HL-60/S4 treated with retinoic acid at 250 ng/mL for 4 days and 3 days (cell line): ENCODE results near the gene GFOD2.

ENCODE experiments used
- in situ Hi-C: fragments of 300-500 bp; cut with MboI; formaldehyde crosslinking; loops from 2 replicates; pipeline ENCODE4 v1.7.0; 2022; ENCODE audit warnings: low sequenced_read_pairs

GFOD2 gene

GRCh38 chr16:67733734-67734470 lies 14.8 kb upstream of the GFOD2 start:
- in situ Hi-C loops = no loop called here

- in situ Hi-C loops = no loop called here
Measured at GRCh38 chr16:67731753-67732095, 12.6 kb upstream of the GFOD2 start.

GRCh38 chr16:67731071-67731752 lies 12.1 kb upstream of the GFOD2 start:
- in situ Hi-C loops = no loop called here

GRCh38 chr16:67730326-67730725 lies 11.2 kb upstream of the GFOD2 start:
- in situ Hi-C loops = no loop called here

GRCh38 chr16:67729636-67730248 lies 10.6 kb upstream of the GFOD2 start:
- in situ Hi-C loops = no loop called here

- in situ Hi-C loops = no loop called here
Measured at GRCh38 chr16:67727521-67728485, 8.7 kb upstream of the GFOD2 start.

GRCh38 chr16:67726106-67727034 lies 7.3 kb upstream of the GFOD2 start:
- in situ Hi-C loops = no loop called here

- in situ Hi-C loops = no loop called here
Measured at GRCh38 chr16:67723911-67724305, 4.8 kb upstream of the GFOD2 start.

- in situ Hi-C loops = no loop called here
Measured at GRCh38 chr16:67723151-67723910, 4.2 kb upstream of the GFOD2 start.

- in situ Hi-C loops = no loop called here
Measured at GRCh38 chr16:67720236-67720635, 1.1 kb upstream of the GFOD2 start.

- in situ Hi-C loops = no loop called here
Measured at GRCh38 chr16:67719778-67720144, 645 bp upstream of the GFOD2 start.

GRCh38 chr16:67718668-67719047 lies 458 bp downstream of the GFOD2 start:
- in situ Hi-C loops = no loop called here

- in situ Hi-C loops = no loop called here
Measured at GRCh38 chr16:67716097-67716496, 3.0 kb downstream of the GFOD2 start.

GRCh38 chr16:67714522-67714921 lies 4.6 kb downstream of the GFOD2 start:
- in situ Hi-C loops = no loop called here

- in situ Hi-C loops = no loop called here
Measured at GRCh38 chr16:67713647-67714273, 5.4 kb downstream of the GFOD2 start.

GRCh38 chr16:67710607-67711006 lies 8.5 kb downstream of the GFOD2 start:
- in situ Hi-C loops = no loop called here

GRCh38 chr16:67709050-67709449 lies 10.1 kb downstream of the GFOD2 start:
- in situ Hi-C loops = no loop called here

- in situ Hi-C loops = no loop called here
Measured at GRCh38 chr16:67708368-67708771, 10.7 kb downstream of the GFOD2 start.

GRCh38 chr16:67707790-67708189 lies 11.3 kb downstream of the GFOD2 start:
- in situ Hi-C loops = no loop called here
